Measurements from ENCODE around the gene MARCHF9. TPM values are rescaled to one million over a fixed set of nuclear protein-coding genes. Genes with fewer than 3 reads are reported as not detected.

The MARCHF9 gene, protein sequence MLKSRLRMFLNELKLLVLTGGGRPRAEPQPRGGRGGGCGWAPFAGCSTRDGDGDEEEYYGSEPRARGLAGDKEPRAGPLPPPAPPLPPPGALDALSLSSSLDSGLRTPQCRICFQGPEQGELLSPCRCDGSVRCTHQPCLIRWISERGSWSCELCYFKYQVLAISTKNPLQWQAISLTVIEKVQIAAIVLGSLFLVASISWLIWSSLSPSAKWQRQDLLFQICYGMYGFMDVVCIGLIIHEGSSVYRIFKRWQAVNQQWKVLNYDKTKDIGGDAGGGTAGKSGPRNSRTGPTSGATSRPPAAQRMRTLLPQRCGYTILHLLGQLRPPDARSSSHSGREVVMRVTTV
- total RNA-seq: 1.2 and 1.8 TPM in 2 replicates

DNA sequence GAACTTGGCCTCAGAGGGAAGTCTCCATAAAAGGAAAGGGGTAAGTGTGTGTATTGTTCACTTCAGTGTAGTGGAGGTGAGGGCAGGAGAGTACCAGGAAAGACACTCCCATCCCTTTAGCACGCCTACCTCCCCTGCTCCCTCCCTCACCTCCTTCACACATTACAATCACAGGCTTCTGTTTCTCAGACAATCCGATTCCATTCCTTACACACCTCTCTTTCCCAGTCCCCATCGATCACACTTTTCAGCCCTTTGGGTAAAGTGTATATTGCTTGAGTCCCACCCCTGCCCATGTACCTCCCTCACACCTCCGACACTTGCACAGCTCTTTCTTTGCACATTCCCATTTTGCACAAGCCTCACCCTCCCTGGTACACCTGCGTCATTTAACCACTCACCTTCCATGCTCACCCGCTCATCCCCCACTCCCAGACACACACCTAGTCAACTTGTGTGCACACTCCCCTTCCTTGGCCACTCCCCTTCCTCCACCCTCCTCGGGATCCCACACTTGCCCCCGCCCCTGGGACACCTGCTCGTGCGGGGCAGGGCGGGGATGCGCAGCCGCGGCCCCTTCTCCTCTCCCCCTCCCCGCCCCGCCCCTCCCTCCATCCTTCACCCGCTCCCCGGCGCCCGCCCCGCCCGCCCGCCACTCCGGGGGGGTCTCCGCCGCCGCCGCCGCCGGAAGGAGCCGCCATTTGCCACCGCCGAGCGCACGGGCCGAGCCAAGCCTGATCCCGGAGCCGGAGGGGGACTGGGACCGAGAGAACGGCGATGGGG lies at the start of gene MARCHF9:
MARCHF9 (plus strand) TSS at position 693 of the 783 bp plus-strand sequence. CDS start 426 bp downstream, outside the sequence.

DNA sequence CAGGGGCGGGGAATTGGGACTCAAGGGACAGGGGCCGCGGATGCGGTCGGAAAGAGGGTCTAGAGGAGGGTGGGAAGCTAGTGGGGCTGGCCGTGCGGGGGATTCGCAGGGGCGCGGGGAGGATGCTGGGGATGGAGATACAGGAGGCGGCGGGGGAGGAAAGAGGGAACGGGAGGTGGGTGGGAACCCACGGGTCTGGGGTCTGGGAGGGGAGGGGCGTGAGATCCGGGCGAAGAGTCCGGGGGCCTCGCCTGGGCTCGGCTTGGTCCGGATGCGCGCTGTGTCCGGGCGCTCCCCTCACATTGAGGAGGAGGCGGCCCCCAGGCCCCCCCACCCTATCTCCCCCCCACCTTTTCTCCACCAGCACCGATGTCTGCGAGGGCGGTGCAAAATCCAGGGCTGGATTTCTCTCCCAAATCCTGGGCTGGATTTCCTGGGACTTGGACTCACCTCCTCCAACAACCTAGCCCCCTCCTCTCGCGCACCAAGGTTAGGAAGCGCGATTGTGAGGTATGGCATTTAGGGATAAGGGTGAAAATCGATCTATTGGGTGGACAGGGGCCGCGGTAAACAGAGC lies 16.2 kb upstream of the MARCHF9 start, which contains the start of gene AGAP2:
AGAP2 (minus strand) TSS at position 82 of the 577 bp plus-strand sequence. CDS start 496 bp downstream, outside the sequence.

DNA sequence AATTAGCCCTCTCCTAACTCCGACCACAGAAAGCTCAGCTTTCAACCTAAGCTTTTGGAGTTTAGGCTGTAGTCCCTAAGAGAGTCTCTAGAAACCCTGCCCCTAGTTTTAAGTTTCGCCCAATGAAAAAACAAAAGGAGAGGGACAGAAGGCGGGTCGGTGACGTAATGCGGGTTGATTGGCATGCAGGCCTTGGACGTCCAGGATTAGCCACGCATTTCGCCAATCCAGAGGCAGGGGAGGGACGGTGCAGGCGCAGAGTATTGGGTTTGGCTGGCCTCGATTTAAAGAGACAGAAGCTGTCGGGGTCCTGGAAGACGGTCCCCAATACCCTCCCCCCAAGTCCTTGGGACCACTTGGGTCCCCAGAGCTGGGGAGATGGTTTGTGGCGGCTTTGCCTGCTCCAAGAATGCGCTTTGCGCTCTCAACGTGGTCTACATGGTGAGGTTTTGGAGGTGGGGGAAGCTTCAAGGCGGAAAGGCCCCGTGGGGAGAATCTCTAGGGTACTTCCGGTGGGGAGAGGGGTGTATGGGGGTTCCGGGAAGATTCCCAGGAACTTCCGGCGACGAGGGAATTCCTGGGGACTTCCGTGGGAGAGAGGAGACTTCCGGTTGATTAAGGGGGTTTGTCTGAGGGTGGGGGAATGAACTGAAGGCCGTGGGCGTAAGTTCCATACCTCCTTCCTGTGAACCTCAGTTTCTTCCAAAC lies 10.0 kb upstream of the MARCHF9 start, which contains the start of gene TSPAN31:
TSPAN31 (plus strand) TSS at position 263 of the 708 bp plus-strand sequence; CDS start at position 379, 116 bp downstream.

DNA sequence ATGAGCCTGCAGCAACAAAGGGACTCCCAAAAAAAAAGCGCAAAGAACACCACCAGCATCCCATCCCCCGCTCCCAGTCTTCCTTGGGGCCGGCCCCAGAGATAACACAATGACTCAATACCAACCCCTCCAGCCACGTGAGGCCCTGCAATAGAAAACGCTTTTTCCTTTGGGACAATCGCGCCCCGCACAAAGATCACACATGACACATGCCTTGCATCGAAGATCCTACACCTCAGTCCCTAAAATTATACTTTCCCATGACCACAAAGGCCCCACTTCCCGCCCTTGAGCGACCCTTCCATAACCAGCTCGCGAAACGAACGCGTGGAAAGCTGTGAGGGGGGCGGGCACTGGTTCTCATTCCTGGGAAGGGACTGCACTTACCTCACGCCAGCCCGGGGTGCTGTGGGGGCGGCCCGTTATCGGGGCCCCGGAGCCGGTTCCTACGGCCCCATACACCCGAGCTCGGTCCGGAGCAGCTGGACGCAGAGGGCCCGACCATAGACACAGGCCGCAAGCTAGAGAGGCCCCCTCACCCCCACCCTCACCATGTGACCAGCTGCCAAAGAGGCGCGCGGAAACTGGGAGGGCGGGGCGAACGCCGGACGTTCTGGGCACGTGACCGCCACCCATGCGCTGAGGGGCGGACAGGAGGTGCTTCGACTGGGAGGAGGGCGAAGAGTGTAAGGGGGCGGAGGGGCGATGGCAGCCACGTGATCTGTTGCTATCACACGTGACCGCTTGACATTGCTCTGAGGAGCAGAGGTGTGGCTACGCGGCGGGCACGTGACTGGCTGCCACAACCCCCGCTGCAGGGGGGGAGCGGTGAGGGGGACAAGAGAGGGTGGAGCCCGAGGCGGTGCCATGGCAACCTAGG lies 2.9 kb upstream of the MARCHF9 start, which contains the start of gene CDK4:
CDK4 (minus strand) TSS at position 523 of the 880 bp plus-strand sequence. CDS start 593 bp downstream, outside the sequence.

DNA sequence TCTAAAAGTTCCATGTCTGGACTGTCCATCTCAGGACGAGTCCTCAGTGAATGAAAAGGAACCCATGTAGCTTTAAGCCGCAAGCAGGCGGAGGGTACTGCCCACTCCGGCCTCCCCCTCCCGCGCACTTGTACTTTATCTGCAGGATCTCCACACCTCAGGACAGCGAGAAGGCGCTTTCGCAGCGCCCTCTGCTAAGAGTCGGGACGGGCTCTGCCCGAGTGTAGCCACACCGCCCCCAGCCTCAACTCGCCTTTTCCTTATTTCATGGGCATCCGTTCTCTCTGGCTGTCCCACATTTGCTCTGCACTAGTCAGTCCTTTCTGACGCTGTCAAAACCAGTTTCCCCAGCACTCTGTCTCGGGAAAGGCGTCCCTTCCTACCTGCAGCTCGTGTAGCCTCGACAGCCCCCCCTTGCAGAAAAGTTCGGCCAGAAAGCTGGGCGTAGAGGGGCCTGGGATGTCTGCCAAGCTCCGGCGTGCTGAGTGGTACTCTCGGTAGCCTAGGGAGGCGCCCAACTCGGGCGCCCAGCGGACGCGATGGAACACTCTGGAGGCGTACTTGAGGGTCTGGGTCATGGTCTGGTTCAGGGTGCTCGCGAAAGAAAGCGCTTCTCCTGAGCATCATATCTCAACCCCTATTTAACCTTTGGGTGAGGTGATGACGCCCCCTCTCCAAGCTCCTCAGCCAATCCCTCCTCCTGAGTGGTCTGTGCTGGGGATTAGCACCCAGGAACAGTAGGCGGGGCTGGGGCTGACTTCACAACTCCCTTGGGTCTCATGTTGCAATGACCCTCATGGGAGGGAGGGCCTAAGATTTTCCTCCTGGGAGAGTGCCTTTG lies 11.8 kb downstream of the MARCHF9 start, which contains the start of gene CYP27B1:
CYP27B1 (minus strand) TSS at position 615 of the 841 bp plus-strand sequence; CDS start at position 578, 37 bp downstream.

DNA sequence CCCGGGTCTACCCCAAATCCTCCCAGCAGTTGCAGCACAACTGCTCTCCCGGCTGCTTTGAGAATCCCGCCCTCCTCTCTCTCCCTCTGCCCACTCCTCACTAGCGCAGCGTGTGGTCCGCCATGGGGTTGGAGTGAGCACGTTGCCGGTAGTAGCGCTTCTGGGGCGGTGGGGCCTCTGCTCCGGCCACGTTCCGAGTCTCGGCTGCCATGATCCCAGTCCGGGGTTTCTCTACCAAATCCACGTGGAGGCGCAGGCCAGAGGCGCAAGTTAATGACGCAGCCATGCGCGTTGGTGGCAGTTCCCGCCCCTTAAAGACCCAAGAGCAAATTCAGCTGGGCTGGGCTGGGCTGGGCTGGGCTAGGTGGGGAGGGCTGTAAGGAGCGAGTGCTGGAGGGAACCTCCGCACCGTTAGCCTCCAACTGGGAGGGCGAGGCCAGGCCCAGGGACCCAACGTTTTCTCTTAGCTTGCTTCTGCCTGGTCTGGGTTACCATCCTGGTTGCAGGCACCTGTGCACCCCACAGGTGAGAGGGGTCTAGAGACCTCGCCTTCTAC lies 17.0 kb downstream of the MARCHF9 start, which contains the start of gene METTL1:
METTL1 (minus strand) TSS at position 233 of the 556 bp plus-strand sequence; CDS start at position 211, 22 bp downstream.

DNA sequence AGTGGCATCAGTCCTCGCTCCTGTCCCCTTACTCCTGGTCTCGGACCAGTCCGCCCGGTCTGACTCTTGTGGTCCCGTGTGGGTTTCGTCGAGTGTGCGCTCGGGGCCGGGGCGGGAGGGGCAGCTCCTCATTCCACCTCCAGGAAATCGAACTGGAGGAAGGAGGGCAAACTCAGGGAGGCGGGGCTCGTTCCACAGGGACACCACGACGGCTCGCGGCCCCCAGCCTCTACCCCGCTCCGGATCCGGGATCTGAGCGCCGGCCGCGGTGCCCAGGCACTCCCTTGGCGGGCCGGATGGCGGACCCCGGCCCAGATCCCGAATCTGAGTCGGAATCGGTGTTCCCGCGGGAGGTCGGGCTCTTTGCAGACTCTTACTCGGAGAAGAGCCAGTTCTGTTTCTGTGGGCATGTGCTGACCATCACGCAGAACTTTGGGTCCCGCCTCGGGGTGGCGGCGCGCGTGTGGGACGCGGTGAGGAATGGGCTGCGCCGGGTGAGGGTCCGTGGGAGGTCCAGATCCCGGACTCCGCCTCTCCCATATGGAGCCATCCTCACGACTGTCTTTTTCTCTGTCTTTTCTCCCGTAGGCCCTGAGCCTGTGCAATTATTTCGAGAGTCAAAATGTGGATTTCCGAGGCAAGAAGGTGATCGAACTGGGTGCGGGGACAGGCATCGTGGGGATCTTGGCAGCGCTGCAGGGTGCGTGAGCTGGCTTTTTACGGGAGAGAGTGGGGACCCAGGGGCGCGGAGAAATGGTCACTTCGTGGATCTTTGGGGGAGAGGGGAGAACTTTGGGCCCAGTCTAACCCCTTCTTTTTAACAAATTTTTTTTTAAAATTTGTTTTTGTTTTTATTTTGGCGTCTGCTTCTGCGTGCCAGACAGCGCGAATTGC lies 17.8 kb downstream of the MARCHF9 start, which contains the start of gene EEF1AKMT3:
EEF1AKMT3 (plus strand) TSS at position 186 of the 894 bp plus-strand sequence; CDS start at position 297, 111 bp downstream.

DNA sequence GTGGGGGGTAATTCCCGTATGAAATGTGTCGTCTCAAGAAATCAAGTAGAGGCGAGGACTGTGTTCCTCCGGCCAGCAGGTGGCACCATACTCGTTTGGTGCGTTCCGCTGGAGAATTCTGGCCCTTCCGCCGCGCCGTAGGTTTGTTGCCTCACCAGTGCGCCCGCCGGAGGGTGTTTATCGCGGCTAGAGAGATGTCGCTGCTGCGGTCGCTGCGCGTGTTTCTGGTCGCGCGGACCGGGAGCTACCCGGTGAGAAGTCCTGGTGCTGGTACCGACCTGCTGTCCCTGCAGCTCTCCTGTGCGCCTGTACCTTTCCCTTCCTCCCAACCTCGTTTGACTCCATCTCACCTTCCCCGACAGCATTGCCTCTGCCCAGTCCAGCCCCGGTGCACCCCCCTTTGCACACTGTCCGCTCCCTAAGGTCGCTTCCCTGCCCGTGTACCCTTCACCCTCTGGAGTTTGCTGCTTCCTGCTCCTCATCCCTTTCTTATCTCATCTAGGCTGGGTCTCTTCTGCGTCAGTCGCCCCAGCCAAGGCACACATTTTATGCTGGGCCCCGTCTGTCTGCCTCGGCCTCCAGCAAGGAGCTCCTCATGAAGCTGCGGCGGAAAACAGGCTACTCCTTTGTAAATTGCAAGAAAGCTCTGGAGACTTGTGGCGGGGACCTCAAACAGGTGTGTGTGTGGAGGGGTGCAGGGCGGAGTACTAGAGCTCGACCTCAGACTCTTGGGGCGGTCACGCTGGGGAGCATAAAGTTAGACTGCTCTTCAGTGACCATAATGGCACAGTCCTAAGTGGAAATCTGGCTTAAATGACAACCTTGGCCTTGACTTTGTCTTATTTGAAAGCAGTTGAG lies 27.9 kb downstream of the MARCHF9 start, which contains the start of gene TSFM:
TSFM (plus strand) TSS at position 180 of the 858 bp plus-strand sequence; CDS start at position 195, 15 bp downstream.

Small RNA genes lying within 50 kb of the gene (small RNA-seq; reads per million reads assigned to genes)
- not detected for gene RNU6-1083P

Other genes with a start within 250 kb of the MARCHF9 start
- gene DDIT3, start 234.6 kb upstream of the MARCHF9 start, total RNA-seq: 16.6 and 19.1 TPM in 2 replicates
- 2.9 and 5.7 TPM in 2 replicates for gene MBD6, start 232.3 kb upstream of the MARCHF9 start, total RNA-seq
- gene DCTN2, start 207.9 kb upstream of the MARCHF9 start, total RNA-seq: 89.3 and 95.6 TPM in 2 replicates
- under 0.01 and 0.20 TPM in 2 replicates for gene KIF5A, start 205.1 kb upstream of the MARCHF9 start, total RNA-seq
- 1.8 and 2.6 TPM in 2 replicates for gene PIP4K2C, start 163.9 kb upstream of the MARCHF9 start, total RNA-seq
- gene DTX3, start 150.3 kb upstream of the MARCHF9 start, total RNA-seq: 0.78 and 3.7 TPM in 2 replicates
- 0.98 and 4.0 TPM in 2 replicates for gene ARHGEF25, start 143.7 kb upstream of the MARCHF9 start, total RNA-seq
- under 0.01 and 0.20 TPM in 2 replicates for gene B4GALNT1, start 121.9 kb upstream of the MARCHF9 start, total RNA-seq
- 80.9 and 99.9 TPM in 2 replicates for gene OS9, start 61.0 kb upstream of the MARCHF9 start, total RNA-seq
- gene AGAP2, start 16.4 kb upstream of the MARCHF9 start, total RNA-seq: under 0.01 and 0.39 TPM in 2 replicates
- 23.3 and 28.3 TPM in 2 replicates for gene TSPAN31, start 10.1 kb upstream of the MARCHF9 start, total RNA-seq
- 238 and 247 TPM in 2 replicates for gene CDK4, start 2.8 kb upstream of the MARCHF9 start, total RNA-seq
- gene CYP27B1, start 12.0 kb downstream of the MARCHF9 start, total RNA-seq: 0.39 and 1.1 TPM in 2 replicates
- 8.1 and 8.2 TPM in 2 replicates for gene METTL1, start 17.0 kb downstream of the MARCHF9 start, total RNA-seq
- 6.6 and 9.4 TPM in 2 replicates for gene EEF1AKMT3, start 17.5 kb downstream of the MARCHF9 start, total RNA-seq
- gene TSFM, start 27.7 kb downstream of the MARCHF9 start, total RNA-seq: 16.6 and 27.2 TPM in 2 replicates
- gene AVIL, start 63.6 kb downstream of the MARCHF9 start, total RNA-seq: 1.8 and 3.7 TPM in 2 replicates
- 62.6 and 79.7 TPM in 2 replicates for gene CTDSP2, start 91.6 kb downstream of the MARCHF9 start, total RNA-seq
- gene ATP23, start 186.5 kb downstream of the MARCHF9 start, total RNA-seq: 5.3 and 10.3 TPM in 2 replicates